ENCODE measurements around the gene PACS1.
A peak's percentile ranks its signal among the peaks of the same experiment; 100 is the strongest.

The PACS1 gene

DNA sequence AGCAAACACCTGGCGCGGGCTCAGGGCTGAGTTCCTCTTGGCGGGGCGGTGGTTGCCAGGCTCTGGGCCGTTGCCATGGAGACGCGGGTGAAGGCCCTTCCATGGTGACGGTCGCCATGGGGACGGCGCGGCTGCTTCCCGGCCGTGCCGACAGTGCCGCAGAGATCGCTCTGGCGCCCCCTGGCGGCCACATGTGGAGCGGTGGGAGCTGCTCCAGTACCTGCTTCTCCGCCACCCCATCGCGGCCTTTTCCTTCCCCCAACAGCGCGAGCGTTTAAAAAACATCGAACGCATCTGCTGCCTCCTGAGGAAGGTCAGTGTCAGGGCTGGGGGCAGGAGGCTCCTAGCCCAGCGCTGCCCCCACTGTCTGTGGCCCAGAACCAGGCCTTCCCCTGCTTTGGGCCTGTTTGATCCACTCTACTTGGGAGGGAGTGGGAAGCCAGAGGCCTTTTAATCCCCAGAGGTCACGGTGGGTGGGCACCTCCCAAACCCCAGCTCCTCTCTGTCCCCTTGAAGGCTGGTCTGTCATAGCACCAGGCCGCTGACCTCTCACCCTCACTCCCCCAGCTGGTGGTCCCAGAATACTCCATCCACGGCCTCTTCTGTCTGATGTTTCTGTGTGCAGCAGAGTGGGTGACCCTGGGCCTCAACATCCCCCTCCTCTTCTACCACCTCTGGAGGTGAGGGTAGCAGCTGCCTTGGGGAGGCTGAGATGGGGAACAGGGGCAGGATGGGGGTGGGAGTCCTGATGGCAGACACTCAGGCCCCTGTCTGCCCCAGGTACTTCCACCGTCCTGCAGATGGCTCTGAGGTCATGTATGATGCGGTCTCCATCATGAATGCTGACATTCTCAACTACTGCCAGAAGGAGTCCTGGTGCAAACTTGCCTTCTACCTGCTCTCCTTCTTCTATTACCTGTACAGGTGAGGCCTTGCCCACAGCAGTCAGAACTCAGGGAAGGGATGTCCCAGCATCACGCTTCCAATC lies 212.7 kb downstream of the PACS1 start:
- TF ChIP-seq, protein P1, sequence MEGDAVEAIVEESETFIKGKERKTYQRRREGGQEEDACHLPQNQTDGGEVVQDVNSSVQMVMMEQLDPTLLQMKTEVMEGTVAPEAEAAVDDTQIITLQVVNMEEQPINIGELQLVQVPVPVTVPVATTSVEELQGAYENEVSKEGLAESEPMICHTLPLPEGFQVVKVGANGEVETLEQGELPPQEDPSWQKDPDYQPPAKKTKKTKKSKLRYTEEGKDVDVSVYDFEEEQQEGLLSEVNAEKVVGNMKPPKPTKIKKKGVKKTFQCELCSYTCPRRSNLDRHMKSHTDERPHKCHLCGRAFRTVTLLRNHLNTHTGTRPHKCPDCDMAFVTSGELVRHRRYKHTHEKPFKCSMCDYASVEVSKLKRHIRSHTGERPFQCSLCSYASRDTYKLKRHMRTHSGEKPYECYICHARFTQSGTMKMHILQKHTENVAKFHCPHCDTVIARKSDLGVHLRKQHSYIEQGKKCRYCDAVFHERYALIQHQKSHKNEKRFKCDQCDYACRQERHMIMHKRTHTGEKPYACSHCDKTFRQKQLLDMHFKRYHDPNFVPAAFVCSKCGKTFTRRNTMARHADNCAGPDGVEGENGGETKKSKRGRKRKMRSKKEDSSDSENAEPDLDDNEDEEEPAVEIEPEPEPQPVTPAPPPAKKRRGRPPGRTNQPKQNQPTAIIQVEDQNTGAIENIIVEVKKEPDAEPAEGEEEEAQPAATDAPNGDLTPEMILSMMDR (conservative IDR thresholded peaks at IDR 0.05; ENCODE audit: control insufficient read depth, insufficient read depth, low read depth, low read length), result peak; percentile 75
- DNase-seq (ENCODE audit: low read depth), result peak; percentile 91
- no peak overlapping the region for H3K4me3 ChIP-seq (ENCODE audit: control insufficient read depth, low read depth, low read length)

DNA sequence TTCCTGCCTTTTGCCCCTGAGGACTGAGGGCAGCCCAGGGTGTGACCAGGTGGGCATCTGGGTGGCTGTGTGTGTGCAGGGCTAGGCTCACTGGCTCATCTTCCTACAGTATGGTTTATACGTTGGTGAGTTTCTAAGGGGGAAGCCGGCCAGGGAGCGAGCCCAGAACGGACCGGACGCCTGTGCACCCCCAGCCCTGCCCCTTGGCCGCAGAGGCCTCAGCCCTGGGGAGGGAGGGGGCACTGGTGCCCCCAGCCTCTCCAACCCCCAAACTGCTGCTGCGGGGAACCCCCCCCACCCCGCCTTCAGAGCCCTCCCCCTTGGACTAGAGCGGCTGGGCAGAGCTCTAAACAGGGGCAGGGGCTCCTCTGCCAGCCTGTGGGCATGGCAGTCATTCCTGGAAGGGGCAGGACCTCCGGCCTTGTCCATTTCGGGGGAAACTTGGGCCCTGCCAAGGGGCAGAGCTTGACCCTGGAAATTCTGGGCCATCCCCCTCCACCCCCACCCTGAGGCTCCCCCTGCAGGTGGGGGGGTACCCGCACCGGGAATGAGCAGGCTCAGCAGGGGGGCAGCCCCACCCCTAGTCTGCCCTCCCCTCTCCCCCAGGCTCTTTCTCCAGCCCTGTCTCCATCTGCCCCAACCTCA lies 213.5 kb downstream of the PACS1 start:
- H3K4me3 ChIP-seq (ENCODE audit: control insufficient read depth, low read depth, low read length), result no peak overlapping the region
- TF ChIP-seq, protein P1 (conservative IDR thresholded peaks at IDR 0.05; ENCODE audit: control insufficient read depth, insufficient read depth, low read depth, low read length), result no peak
- DNase-seq (ENCODE audit: low read depth), result no peak

DNA sequence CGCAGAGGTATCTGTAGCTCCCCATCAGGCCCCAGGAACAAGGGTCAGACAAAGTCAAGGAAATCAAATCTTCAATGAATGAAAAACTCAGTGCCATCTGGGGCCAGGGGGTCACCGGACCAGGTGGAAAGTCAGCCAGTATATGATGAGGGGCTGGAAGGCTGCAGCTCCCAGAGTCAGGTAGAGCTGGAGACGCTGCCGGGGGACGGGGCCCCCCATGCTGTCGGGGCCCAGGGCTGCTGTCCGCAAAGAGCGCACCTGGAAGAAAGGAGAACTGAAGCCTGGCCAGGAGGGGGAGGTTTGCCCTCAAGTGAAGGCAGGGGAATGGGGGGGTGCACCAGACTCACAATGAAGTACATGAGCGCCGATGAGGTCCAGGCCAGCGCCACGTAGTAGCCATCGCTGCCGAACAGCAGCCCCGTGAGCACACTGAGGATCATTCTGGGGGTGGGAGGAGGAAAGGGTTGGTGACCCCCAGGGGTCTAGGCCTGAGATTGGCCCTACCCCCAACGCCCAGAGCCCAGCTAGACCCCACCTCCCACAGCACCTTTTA lies 214.5 kb downstream of the PACS1 start:
- no peak for DNase-seq (ENCODE audit: low read depth)
- TF ChIP-seq, protein P1 (conservative IDR thresholded peaks at IDR 0.05; ENCODE audit: control insufficient read depth, insufficient read depth, low read depth, low read length), result no peak
- no peak overlapping the region for H3K4me3 ChIP-seq (ENCODE audit: control insufficient read depth, low read depth, low read length)

DNA sequence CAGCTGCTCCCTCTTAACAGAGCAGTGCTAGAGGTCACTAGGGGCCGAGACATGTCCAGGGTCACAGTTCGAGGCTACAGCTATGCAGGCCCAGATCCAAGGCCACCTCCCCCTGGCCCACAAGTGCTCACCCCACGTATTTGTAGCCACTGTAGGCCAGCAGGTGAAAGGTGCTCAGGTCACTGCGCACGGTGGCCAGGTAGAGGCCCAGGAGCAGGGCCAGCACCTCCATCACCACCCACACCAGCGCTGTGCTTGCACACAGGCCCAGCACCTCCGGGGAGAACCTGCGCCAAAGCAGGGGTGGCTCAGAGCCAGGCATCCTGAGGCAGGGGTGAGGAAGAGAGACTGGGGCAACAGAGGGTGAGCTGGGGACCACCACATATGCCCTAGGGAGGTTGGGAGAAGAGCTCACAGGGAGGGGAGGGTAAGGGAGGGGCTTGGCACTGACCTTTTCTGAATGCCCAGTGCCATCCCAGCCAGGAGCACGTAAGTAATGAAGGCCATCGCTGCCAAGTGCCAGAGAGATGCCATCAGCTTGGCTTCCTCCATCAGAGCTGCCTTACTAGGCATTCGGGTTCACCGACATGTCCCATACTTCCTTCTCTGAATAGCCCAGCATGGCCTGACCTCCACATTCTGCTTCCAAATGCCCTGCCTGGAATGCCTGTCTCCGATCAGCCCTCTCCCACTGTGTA lies 215.3 kb downstream of the PACS1 start:
- no peak for DNase-seq (ENCODE audit: low read depth)
- no peak overlapping the region for H3K4me3 ChIP-seq (ENCODE audit: control insufficient read depth, low read depth, low read length)
- TF ChIP-seq, protein P1 (conservative IDR thresholded peaks at IDR 0.05; ENCODE audit: control insufficient read depth, insufficient read depth, low read depth, low read length), result no peak

DNA sequence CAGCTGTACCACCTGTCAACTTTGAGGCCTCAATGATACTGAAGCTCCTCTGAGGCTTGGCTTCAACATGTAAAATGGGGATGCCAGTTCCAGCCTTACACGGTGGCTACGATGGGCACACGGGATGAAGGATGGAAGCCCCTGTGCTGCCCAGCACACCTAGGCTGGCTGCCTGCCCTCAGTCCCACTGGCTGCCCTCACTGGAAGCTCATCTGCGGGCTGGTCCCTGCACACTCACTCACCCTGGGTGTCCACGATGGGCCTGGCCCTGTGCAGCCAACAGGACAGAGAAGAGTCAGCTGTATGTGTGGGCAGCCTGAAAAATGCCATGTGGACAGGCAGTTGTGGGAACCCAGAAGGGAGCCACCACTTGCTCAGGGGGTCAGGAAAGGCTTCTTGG lies 216.6 kb downstream of the PACS1 start:
- DNase-seq (ENCODE audit: low read depth), result no peak
- no peak overlapping the region for H3K4me3 ChIP-seq (ENCODE audit: control insufficient read depth, low read depth, low read length)
- TF ChIP-seq, protein P1 (conservative IDR thresholded peaks at IDR 0.05; ENCODE audit: control insufficient read depth, insufficient read depth, low read depth, low read length), result no peak

DNA sequence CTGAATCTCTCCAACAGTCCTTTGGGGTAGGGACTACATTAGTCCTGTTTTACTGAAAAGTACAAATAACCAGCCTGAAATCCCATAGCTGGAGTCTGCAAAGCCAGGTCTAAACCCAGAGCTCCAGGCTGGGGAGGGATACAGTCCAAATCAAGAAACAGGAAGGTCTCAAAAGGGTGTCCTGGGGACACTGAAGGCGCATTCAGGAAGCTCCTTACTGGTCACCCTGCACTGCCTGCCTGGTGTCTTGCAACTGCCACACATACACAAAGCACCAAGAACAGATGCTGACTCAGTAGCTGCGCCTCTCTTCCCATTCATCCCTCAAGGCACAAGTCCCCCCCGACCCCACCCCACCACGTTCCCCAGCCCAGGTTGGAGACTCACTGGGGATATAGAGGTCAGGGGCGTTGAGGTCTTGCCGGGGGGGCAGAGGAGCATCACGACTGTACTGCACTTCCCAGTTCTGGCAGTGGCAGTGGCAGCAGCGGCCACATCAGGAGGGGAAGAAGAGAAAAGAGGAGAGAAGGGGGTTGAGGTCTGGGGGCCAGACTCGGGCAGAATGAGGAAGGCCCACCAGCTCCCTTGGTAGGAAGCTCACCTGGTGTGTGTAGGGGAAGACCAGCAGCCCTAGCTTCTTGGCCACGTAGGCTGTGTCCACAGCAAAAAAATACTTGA lies 217.3 kb downstream of the PACS1 start:
- no peak for DNase-seq (ENCODE audit: low read depth)
- TF ChIP-seq, protein P1 (conservative IDR thresholded peaks at IDR 0.05; ENCODE audit: control insufficient read depth, insufficient read depth, low read depth, low read length), result no peak
- peak overlapping the region; percentile 89 for H3K4me3 ChIP-seq (ENCODE audit: control insufficient read depth, low read depth, low read length)

Measured in fibroblast of mammary gland (primary cell).